AG08395 (cell line): Measurements from ENCODE around the gene PLSCR4.
A peak's percentile ranks its signal among the peaks of the same experiment; 100 is the strongest.
"Not testable (repeated sequence)": the region's sequence is repeated elsewhere in the genome, so short reads cannot be mapped to it uniquely, and the experiment has no call there.

Source experiments
- DNase-seq: peaks from one replicate; pipeline ENCODE4 v3.0.0; 2012; ENCODE audit warnings: mixed read lengths, low spot score

PLSCR4 gene, protein sequence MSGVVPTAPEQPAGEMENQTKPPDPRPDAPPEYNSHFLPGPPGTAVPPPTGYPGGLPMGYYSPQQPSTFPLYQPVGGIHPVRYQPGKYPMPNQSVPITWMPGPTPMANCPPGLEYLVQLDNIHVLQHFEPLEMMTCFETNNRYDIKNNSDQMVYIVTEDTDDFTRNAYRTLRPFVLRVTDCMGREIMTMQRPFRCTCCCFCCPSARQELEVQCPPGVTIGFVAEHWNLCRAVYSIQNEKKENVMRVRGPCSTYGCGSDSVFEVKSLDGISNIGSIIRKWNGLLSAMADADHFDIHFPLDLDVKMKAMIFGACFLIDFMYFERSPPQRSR

GRCh38 chr3:146250449-146251382 lies at the start of gene PLSCR4:
Gene PLSCR4, minus strand, starts transcription at chr3:146251105. Its CDS starts 29,034 bp downstream, at chr3:146222071.
- DNase-seq, result peak; percentile 75

GRCh38 chr3:146293401-146293800 lies 42.5 kb upstream of the PLSCR4 start:
- not testable (repeated sequence) for DNase-seq

GRCh38 chr3:146283781-146284445 lies 33.0 kb upstream of the PLSCR4 start:
- no peak for DNase-seq

- DNase-seq, result peak; percentile 33
Measured at GRCh38 chr3:146280864-146281263, 30.0 kb upstream of the PLSCR4 start.

- no peak for DNase-seq
Measured at GRCh38 chr3:146279951-146280350, 29.0 kb upstream of the PLSCR4 start.

GRCh38 chr3:146279013-146279412 lies 28.1 kb upstream of the PLSCR4 start:
- DNase-seq, result no peak

DNA sequence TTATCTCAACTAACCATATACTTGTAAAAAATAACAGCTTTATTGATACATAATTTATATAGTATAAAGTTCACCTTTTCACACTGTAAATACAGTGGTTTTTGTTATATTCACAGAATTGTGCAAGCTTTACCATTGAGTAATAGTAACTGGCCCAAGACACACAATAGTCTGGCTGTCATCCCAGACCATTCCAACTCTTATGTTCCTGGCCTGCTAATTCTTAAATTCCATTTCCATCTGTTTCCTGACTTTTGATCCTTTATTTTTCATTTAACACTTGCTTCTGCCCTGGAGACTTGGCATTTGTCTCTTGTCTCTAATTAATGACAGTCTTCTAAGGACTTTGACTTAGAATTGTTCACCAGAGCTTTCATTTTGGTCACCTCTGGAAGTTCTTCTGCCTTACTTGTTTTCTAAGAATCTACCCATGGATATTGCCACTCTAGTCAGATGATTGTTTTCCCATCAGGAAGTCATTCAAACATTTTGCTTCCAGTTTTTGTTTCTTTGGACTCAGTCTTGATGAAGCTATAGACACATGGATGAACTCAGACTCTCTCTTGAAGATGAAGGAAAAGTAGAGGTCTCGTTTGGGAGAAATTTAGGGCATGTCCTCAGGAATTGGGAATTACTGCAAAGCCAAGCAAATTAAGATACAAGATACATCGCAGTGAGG lies 27.2 kb upstream of the PLSCR4 start:
- peak; percentile 69 for DNase-seq

DNA sequence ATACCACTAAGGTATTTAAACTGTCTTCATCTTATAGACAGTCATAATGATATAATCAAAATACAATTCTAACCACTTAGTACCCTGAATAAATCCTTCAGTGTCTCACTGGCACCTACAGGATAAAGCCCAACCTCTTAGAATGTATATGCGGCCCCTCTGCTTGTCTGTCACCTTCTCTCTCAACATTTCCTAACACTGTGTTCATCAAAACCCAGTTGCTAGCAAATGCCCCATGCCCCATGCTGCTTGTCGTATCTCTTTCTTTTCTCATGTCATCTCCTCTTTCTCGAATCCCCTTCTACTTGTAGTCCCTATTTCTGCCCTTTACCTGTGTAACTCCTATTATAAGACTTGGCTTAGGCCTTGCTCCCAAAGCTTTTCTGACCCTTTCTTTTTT lies 24.6 kb upstream of the PLSCR4 start:
- no peak for DNase-seq

- peak; percentile 68 for DNase-seq
Measured at GRCh38 chr3:146274833-146275232, 23.9 kb upstream of the PLSCR4 start.

DNA sequence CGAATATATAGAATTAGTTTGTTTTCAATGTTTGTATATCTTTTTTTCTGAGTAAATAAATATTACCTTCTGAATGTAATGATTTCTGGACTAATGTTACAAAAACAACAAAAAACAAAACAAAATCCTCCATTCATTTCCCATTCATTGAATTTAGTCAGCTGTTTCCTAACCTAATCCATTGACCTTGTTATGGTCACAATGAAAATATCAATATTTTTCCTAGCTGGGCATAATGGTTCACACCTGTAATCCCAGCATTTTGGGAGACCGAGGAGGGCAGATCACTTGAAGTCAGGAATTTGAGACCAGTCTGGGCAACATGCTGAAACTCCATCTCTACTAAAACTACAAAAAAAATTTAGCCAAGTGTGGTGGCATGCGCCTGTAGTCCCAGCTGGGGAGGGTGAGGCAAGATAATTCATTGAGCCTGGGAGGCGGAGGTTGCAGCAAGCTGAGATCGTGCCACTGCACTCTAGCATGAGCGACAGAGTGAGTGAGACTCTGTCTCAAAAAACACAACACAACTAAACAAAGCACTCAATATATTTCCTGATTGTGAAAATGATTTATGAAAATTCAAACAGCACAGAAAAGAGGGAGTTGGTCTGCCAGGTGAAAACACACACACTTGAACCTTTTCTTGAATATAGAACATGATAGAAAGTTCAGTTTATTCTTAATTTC lies 23.0 kb upstream of the PLSCR4 start:
- DNase-seq, result no peak

DNA sequence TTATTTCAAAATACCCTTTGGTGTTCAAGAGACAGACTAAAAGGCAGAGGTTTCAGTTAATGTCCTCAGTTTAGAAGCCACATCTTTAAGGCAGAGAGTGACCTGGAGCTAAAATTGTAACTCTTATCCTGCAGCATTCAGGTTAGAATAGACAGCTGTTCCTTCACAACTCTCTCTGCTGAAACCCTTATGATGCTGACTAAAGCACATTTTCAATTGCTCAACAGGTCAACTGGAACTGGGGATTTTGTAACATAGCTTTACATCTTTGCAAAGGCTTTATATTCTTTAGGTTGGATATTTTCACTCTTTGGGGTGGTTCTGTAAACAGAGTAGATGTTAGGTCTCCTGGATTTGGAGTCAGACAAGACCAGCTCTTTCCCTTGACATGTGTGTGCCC lies 20.3 kb upstream of the PLSCR4 start:
- DNase-seq, result no peak

DNA sequence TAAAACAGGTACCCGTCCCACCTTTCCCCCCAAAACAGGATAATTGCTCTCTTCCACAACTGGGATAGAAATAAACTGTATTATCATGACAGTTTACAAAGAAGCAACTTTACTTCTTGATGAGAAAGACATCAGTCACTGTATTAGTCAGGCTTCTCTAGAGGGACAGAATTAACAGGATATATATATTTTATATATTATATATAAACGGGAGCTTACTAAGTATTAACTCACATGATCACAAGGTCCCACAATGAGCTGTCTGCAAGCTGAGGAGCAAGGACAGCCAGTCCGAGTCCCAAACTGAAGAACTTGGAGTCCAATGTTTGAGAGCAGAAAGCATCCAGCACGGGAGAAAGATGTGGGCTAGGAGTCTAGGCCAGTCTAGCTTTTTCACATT lies 18.4 kb upstream of the PLSCR4 start:
- no peak for DNase-seq

GRCh38 chr3:146268535-146269219 lies 17.8 kb upstream of the PLSCR4 start:
- no peak for DNase-seq

GRCh38 chr3:146265720-146266119 lies 14.8 kb upstream of the PLSCR4 start:
- no peak for DNase-seq

- DNase-seq, result no peak
Measured at GRCh38 chr3:146262371-146263110, 11.6 kb upstream of the PLSCR4 start.

GRCh38 chr3:146259880-146260589 lies 9.1 kb upstream of the PLSCR4 start:
- DNase-seq, result no peak

DNA sequence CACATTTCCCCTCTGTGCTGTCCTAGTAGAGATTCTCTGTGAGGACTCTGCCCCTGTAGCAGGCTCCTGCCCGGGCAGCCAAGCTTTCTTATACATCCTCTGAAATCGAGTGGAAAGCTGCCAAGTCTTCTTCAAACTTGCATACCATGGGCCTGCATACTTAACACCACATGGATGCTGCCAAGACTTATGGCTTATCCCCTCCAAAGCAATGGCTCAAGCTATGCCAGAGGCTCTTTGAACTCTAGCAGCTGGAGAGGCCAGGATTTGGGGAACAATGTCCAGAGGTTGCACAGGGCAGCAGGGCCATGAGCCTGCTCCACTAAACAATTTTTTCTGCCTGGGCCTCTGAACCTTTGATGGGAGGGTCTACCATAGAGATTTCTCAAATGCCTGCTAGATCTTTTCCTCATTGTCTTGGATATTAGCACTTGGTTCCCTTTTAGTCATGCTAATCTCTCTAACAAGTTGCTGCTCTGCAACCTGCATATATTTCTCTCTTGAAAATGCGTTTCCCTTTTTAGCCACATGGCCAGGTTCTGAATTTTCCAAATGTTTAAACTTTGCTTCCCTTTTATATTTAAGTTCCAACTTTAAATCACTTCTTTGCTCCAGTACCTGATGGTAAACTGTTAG lies 6.1 kb upstream of the PLSCR4 start:
- peak; percentile 5 for DNase-seq

DNA sequence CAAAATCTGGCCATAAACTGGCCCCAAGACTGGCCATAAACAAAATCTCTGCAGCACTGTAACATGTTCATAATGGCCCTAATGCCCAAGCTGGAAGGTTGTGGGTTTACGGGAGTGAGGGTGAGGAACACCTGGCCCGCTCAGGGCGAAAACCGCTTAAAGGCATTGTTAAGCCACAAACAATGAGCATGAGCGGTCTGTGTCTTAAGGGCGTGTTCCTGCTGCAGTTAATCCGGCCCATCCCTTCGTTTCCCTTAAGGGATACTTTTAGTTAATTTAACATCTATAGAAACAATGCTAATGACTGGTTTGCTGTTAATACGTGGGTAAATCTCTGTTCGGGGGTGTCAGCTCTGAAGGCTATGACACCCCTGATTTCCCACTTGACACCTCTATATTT lies 1.5 kb upstream of the PLSCR4 start:
- DNase-seq, result not testable (repeated sequence)

- DNase-seq, result no peak
Measured at GRCh38 chr3:146249921-146250320, 984 bp downstream of the PLSCR4 start.
